MG63 (cell line): ENCODE data around the gene AMD1. TPM values are rescaled to one million over a fixed set of nuclear protein-coding genes. Genes with fewer than 3 reads are reported as not detected.

ENCODE experiments used
- DNase-seq: peaks from one replicate; pipeline ENCODE4 v3.0.0-alpha.2; 2020
- H3K27me3 ChIP-seq: fragments of 250-450 bp; sonication (Bioruptor Pico); 2 replicates; pipeline ENCODE4 v1.5.1; 2020; ENCODE audit warnings: mild to moderate bottlenecking, moderate library complexity
- H3K36me3 ChIP-seq: fragments of 250-450 bp; sonication (Bioruptor Pico); 2 replicates; pipeline ENCODE4 v1.5.1; 2020; ENCODE audit warnings: mild to moderate bottlenecking, moderate library complexity
- H3K4me3 ChIP-seq: fragments of 250-450 bp; sonication (Bioruptor Pico); 2 replicates; pipeline ENCODE4 v1.5.1; 2020; ENCODE audit warnings: mild to moderate bottlenecking, moderate library complexity
- H3K9me3 ChIP-seq: fragments of 250-450 bp; sonication (Bioruptor Pico); 2 replicates; pipeline ENCODE4 v1.5.1; 2020; ENCODE audit warnings: mild to moderate bottlenecking, moderate library complexity
- total RNA-seq: library from RNA; depleted of rRNA; stranded (reverse); fragments of >200 nt; shearing (Covaris generic); gene quantifications from 2 replicates; pipeline ENCODE4 v1.2.3, GENCODE V29; 2014; ENCODE audit warnings: low replicate concordance

Gene AMD1
- total RNA-seq, 1 experiment from 2014 or later: 46.5 TPM

DNA sequence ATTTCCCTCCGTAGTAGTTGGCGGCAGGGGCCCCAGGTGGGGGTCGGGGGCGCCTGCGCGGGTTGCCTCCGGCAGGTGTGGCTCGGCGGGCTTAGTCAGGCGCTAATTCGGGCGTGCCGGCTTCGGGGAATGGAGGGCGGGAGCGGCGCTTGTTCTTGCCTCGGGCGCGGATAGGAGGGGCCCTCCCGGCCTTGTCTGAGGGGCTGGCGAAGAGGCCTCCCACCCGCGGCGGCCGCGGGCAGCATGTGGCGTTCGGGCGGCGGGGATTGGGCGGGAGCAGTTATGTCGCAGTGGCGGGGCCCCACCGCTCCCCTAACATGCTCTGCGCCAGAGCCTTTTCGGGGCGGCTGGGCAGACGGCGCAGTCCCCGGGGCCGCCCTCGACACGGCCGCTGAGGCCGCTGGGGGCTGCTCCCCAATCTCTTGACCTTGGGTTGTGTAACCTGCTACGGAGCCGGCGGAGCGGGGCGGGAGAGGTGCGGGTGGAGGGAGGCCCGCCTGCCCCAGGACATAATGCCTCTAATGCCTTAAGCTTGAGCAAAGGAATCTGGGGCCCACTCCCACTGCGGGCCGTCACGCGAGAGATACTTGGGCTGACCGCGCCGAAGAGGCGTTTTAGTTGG lies 1.1 kb downstream of the AMD1 start:
- Histone ChIP-seq H3K4me3 (peak overlapping the region; percentile 93), H3K36me3 (peaks cover 16% of the 10 kb centered on the region), H3K27me3 (no peaks in the 10 kb centered on the region), H3K9me3 (no peaks in the 10 kb centered on the region)
- DNase-seq: peak; percentile 44

DNA sequence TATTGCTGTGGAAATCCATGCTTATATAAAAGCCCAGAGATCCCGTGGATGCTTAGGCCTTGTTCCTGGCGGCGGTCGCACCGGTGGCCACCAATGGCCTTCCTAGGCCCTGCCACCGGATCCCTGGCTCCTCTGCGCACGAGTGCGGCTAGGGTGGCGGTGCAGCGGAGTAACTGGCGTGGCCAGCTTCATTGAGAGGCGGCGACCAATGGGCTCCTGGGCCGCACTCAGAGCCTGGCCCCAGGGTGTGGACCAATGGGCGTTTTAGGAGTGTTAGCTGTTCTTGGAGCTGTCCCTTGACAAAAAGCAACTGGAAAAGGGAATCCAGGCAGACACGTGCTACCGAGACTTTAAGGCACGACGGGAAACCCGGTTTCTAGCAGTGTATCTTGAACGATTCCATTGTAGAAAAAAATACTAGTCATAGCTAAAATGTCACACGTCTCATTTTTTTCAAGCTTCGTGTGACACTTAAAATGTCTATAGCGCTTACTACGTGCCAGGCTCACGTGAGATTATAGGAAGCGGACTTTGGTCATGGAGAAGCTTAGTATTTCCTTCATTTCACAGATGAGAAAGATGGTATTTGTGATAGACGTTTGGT lies 1.7 kb downstream of the AMD1 start:
- peak overlapping the region; percentile 93 for H3K4me3 ChIP-seq
- H3K27me3 ChIP-seq: no peaks in the 10 kb centered on the region
- no peaks in the 10 kb centered on the region for H3K9me3 ChIP-seq
- peaks cover 18% of the 10 kb centered on the region for H3K36me3 ChIP-seq
- peak; percentile 90 for DNase-seq

DNA sequence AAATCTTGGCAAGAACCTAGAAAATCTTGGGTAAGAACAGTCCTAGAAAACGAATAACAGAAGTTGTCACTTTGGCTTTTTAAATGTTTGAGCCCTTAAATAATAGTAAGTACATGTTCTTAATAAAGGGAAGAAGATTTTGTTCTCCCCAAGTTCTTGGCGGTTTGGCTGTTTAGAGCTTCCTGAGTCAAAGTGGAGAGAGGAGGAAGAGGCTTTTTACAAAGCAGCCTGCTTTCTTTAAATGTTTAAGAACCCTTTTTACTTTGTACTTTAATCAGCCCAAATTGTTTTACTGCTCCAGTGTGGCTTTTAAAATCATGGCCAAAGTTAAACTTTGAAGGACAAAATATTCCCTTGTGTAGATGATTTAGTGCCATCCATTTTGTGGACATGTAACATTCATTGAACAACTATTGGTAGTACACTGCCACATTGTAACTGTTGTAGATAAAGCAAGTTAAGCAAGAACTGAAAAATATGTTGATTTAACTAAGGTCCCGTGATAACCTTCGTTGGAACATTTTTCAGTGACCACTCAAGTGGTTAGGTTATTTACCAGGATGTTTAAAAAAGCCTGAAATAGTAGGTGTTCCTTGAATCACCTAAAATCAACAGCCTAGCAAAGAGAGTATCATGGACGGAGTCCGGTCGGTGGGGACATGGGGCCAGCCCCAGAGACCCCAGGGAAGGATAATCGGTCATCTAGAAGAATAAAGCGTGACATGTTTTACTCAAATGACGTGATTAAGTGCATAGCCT lies 2.4 kb downstream of the AMD1 start:
- no peak for DNase-seq
- Histone ChIP-seq H3K9me3 (no peaks in the 10 kb centered on the region), H3K27me3 (no peaks in the 10 kb centered on the region), H3K36me3 (peaks cover 25% of the 10 kb centered on the region), H3K4me3 (peak overlapping the region; percentile 93)

DNA sequence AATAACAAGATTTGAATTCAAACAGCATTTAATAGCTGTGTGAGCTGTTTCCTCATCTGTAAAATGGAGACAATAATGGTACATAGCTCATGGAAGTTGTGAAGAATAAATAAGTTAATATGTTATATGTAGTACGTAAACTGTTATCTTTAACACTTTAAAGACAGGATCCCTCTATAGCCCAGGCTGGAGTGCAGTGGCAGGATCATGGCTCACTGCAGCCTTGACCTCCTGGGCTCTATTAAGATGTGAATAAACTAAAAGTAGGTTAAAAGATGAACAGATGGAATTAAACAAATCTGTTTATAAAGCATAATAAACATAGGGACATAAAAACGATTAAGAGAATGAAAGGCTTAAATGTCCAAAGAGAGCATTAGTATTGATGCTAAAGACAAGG lies 3.0 kb downstream of the AMD1 start:
- peak overlapping the region; percentile 93 for H3K4me3 ChIP-seq
- H3K27me3 ChIP-seq: no peaks in the 10 kb centered on the region
- H3K36me3 ChIP-seq: peaks cover 31% of the 10 kb centered on the region
- DNase-seq: no peak
- H3K9me3 ChIP-seq: no peaks in the 10 kb centered on the region

DNA sequence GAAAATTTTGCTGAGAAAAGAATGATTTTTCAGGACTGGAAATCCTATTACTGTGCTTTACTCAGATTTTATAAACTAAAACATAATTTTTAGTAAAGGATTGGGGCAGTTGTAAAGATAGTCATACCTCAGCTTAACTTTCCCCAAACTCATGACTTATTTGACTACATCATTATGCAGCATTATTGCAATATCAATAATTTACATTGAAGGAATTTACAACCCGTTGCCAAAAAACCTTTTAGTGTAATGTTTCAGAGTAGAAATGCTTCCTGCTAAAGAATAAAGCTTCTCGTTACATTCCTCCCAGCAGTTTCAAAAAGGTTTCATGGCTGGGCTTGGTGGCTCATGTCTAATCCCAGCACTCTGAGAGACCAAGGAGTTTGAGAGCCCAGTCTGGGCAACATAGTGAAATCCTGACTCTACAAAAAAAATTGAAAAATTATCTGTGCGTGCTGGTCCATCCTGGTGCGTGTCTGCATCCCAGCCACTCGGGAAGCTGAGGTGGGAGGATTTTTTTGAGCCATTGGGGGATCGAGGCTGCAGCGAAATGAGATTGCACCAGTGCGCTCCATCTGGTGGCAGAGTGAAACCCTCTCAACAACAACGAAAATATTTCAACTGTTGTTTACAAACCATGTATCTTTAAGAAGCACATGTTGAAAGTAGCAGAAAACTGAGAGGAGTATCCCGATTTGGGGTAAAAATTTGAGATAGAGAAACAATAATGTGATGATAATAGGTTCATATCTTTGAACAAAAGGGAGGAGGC lies 4.4 kb downstream of the AMD1 start:
- Histone ChIP-seq H3K27me3 (no peaks in the 10 kb centered on the region), H3K9me3 (no peaks in the 10 kb centered on the region), H3K4me3 (peak overlapping the region; percentile 93), H3K36me3 (peaks cover 41% of the 10 kb centered on the region)
- DNase-seq: peak; percentile 32

DNA sequence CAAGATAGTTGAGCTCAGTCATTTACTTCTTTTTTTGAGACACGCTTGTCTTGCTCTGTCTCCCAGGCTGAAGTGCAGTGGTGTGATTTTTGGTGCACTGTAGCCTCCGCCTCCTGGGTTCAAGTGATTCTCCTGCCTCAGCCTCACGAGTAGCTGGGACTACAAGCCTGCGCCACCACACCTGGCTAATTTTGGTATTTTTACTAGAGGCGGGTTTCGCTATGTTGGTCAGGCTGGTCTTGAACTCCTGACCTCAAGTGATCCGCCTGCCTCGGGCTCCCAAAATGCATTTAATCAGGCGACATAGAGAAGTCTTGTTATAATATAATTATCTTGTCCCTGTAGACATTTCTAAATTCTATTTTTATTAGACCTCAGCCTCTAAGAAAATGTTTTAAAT lies 6.1 kb downstream of the AMD1 start:
- no peaks in the 10 kb centered on the region for H3K9me3 ChIP-seq
- peaks cover 50% of the 10 kb centered on the region for H3K36me3 ChIP-seq
- H3K27me3 ChIP-seq: no peaks in the 10 kb centered on the region
- no peak overlapping the region for H3K4me3 ChIP-seq
- no peak for DNase-seq

DNA sequence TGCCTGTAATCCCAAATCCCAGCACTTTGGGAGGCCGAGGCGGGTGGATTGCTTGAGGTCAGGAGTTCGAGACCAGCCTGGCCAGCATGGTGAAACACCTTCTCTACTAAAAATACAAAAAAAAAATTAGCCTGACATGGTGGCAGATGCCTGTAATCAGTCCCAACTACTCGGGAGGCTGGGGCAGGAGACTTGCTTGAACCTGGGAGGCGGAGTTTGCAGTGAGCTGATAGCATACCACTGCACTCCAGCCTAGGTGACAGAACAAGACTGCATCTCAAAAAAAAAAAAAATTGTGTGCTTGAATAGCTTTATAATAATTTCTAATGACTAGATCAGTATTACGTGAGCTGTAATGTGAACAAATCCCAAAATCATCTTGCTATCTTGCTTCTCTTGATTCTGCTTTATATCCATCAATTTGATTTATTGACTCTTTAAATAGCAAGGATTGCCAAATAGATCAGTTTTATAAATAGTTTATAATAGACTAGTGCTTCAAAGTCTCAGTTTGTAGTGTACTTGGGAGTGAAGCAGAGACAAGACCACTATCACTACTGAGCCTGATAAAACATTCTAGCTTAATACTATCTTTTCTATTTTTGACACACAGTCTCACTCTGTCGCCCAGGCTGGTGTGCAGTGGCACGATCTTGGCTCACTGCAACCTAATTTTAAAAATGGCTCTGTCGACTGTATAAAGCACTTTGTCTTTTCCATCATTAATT lies 7.1 kb downstream of the AMD1 start:
- Histone ChIP-seq H3K4me3 (no peak overlapping the region), H3K27me3 (no peaks in the 10 kb centered on the region), H3K36me3 (peaks cover 53% of the 10 kb centered on the region), H3K9me3 (no peaks in the 10 kb centered on the region)
- DNase-seq: no peak

DNA sequence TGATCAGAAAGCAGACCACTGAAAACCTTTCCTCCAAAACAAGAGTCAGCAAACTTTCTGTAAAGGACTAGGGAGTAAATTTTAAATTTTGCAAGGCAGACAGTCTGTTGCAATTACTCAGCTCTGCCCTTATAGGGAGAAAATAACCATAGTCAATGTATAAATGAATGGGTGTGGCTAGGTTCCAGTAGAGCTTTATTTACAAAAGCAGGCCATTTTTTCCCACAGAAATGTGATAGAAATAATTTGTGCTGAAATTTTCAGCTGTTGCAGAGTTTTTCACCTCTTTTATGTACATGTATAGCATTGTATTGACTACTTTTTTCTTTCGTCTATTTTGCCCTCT lies 7.7 kb downstream of the AMD1 start:
- no peaks in the 10 kb centered on the region for H3K9me3 ChIP-seq
- no peak for DNase-seq
- H3K4me3 ChIP-seq: no peak overlapping the region
- no peaks in the 10 kb centered on the region for H3K27me3 ChIP-seq
- H3K36me3 ChIP-seq: peaks cover 53% of the 10 kb centered on the region

DNA sequence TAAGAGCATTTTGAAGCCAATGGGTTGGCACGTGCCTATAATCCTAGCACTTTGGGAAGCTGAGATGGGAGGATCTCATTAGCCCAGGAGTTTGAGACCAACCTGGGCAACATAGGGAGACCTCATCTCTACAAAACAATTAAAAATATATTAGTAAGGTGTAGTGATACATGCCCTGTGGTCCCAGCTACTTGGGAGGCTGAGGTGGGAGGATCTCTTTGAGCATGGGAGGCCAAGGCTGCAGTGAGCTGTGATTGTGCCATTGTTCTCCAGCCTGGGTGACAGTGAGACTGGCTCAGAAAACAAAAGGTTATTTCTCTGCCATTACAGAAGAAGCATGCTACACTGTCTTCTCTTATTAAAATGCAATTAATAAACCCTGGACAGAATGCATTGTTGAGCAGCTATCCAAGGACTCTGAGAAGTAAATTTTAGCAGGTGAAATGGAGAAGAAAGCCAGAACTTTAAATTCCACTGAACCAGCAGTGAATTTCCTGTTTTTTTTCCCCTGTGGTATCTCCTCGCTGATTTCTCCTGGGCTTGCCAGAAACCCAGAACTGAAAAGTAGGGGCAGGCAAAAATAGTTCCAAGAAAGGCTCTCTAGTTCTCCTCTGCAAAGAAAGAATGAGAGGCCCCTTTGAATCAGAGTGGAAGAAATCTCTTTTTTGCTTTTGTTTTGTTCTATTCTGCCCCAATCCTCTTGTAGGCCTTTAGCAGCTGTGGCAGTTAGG lies 8.4 kb downstream of the AMD1 start:
- H3K27me3 ChIP-seq: no peaks in the 10 kb centered on the region

DNA sequence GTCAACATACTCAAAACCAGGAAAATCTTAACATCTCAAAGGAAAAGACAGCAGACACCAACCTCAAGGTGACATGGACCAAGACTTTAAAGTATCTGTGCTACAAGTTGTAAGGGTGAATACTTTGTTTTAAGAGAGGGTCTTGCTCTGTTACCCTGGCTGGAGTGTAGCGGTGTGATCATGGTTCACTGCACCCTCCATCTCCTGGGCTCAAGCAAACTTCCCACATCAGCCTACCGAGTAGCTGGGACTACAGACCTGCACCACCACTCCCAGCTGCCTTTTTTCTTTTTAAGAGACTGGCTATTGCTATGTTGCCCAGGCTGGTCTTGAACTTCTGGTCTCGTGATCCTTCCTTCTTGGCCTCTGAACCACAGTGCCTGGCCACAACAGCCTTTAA lies 9.7 kb downstream of the AMD1 start:
- Histone ChIP-seq H3K9me3 (no peaks in the 10 kb centered on the region), H3K4me3 (no peak overlapping the region), H3K36me3 (peaks cover 58% of the 10 kb centered on the region), H3K27me3 (no peaks in the 10 kb centered on the region)
- no peak for DNase-seq

More for the DNA sequence above, 8.4 kb downstream of the AMD1 start:
- Histone ChIP-seq H3K36me3 (peaks cover 56% of the 10 kb centered on the region), H3K4me3 (no peak overlapping the region), H3K9me3 (no peaks in the 10 kb centered on the region)
- no peak for DNase-seq

DNA sequence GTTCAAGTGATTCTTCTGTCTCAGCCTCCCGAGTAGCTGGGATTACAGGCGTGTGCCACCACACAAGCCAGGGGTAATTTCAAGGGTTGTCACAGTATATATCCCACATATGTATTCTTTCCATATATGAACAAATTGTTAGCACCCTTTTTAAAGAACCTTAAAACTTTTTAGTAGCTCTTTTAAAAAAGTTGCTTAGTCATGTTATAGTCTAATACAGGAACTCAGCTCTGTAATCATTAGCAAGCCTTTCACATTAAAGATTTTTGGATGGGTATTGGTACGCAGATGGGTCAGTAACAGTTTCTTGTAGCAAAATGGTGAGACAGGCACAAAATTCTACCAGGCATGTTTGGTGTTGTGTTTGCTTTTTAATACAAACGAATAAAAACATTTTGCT lies 10.9 kb downstream of the AMD1 start:
- peaks cover 67% of the 10 kb centered on the region for H3K36me3 ChIP-seq
- no peak overlapping the region for H3K4me3 ChIP-seq
- no peak for DNase-seq
- no peaks in the 10 kb centered on the region for H3K27me3 ChIP-seq
- H3K9me3 ChIP-seq: no peaks in the 10 kb centered on the region

DNA sequence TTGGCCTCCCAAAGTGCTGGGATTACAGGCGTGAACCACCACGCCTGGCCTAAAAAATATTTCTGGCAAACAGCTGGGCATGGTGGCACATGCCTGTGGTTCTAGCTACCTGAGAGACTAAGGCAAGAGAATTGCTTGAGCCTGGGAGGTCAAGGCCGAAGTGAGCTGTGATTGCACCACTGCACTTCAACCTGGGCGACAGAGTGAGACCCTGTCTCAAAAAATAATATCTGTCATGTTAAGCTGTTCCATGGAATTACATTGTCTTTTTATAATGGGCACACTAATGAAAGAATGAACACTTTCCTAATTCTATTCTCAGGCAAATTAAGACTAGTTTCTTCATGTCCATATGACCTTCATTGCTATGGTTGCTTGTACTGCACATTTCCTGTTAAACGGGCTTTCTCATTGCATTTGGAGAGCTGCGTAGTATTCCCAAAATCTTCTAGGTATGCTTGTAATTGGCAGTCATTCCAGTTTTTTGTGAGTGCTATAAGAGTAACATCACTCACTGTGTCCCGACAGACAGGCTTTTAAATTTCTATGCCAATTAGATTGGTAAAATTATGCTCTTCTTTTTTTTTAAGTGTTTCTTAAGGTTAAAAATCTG lies 12.1 kb downstream of the AMD1 start:
- H3K36me3 ChIP-seq: peaks cover 72% of the 10 kb centered on the region
- no peak for DNase-seq
- no peaks in the 10 kb centered on the region for H3K9me3 ChIP-seq
- no peak overlapping the region for H3K4me3 ChIP-seq
- no peaks in the 10 kb centered on the region for H3K27me3 ChIP-seq

DNA sequence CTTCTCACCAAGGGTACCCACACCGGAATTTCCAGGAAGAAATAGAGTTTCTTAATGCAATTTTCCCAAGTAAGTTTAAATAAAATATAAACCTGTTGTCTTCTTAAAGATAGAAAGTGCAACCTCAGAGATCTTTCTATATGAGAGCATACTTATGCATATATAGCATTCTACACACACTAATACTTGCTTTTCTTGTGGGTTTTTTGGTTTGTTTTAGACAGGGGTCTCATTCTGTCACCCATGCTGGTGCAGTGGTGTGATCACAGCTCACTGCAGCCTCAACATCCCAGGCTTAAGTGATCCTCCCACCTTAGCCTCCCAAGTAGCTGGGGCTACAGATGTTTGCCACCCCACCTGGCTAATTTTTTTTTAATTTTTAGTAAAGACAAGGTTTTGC lies 15.7 kb downstream of the AMD1 start:
- Histone ChIP-seq H3K9me3 (no peaks in the 10 kb centered on the region), H3K36me3 (peaks cover 82% of the 10 kb centered on the region), H3K27me3 (no peaks in the 10 kb centered on the region), H3K4me3 (no peak overlapping the region)
- DNase-seq: no peak

DNA sequence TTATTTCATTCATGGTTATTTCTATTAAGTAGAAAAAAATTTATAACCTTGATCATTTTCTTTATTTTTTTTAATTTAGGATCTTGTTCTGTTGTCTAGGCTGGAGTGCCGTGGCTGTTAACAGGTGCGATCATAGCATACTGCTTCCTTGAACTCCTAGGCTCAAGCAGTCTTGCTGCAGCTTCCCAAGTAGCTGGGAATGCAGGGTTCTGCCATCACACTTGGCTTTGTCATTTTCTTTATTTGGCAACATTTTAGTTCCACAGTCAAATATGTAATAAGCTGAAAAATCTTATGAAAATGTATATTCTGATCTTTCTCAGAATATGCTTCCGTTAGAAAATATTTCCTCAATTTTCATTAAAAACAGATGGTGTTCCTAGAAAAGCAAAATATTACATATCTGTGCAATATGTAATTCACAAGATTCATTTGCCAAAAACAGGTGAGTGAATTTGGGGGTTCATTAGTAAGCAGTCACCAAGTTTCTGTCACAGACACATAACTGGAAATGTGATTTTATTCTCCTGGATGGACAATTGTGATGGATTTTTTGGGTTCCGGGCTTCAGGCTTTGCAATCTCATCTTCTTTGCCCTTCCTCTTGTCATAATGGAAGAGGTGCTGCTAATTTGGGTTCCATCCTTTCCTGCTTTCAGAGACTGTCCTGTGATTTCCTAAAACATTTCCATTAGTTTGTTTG lies 21.5 kb downstream of the AMD1 start:
- no peak for DNase-seq
- no peak overlapping the region for H3K4me3 ChIP-seq
- H3K27me3 ChIP-seq: no peaks in the 10 kb centered on the region
- peaks cover 94% of the 10 kb centered on the region for H3K36me3 ChIP-seq
- no peaks in the 10 kb centered on the region for H3K9me3 ChIP-seq

DNA sequence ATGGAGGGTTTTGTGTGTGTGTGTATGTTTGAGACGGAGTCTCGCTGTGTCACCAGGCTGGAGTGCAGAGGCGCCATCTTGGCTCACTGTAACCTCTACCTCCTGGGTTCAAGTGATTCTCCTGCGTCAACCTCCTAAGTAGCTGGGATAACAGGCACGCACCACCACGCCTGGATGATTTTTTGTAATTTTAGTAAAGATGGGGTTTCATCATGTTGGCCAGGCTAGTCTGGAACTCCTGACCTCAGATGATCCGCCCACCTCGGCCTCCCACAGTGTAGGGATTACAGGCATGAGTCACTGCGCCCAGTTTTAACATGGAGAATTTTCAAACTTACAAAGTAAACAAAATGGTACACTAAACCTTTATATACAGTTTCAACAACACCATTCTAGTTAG lies 22.8 kb downstream of the AMD1 start:
- Histone ChIP-seq H3K27me3 (no peaks in the 10 kb centered on the region), H3K4me3 (no peak overlapping the region), H3K9me3 (no peaks in the 10 kb centered on the region), H3K36me3 (peaks cover 93% of the 10 kb centered on the region)
- peak; percentile 56 for DNase-seq
